AG04450 (cell line): ENCODE measurements around the gene SMIM35. TPM values are rescaled to one million over a fixed set of nuclear protein-coding genes. Genes with fewer than 3 reads are reported as not detected.

ENCODE experiments used
- CTCF ChIA-PET: fragments of 300-600, 350-600 bp; formaldehyde crosslinking; extraction: SDS; loops from one replicate; lab custom pipeline; 2022; ENCODE audit warnings: antibody characterized with exemption, inconsistent platforms; lab: Charles Lee
- POLR2A ChIA-PET: fragments of 350-600 bp; formaldehyde crosslinking; extraction: SDS; loops from one replicate; lab custom pipeline; 2021; ENCODE audit warnings: antibody characterized with exemption, inconsistent platforms; lab: Yijun Ruan, JAX
- DNase-seq: peaks from one replicate; pipeline ENCODE4 v3.0.0-alpha.2; 2011; ENCODE audit warnings: low read depth, low spot score
- H3K27ac ChIP-seq: one replicate; pipeline ENCODE4 v1.5.1; 2012; ENCODE audit warnings: low read depth, low read length, control low read depth
- H3K27me3 ChIP-seq: one replicate; pipeline ENCODE4 v1.6.0; 2012; ENCODE audit warnings: low read length; ENCODE audit not compliant: control insufficient read depth, insufficient read depth
- H3K4me3 ChIP-seq: 2 replicates; pipeline ENCODE4 v1.5.1; 2011; ENCODE audit warnings: mild to moderate bottlenecking, low read depth, low read length, control low read depth
- H3K9me3 ChIP-seq: 2 replicates; pipeline ENCODE4 v1.5.1; 2012; ENCODE audit warnings: low read length; ENCODE audit not compliant: control insufficient read depth, insufficient read depth
- CTCF ChIP-seq: IDR thresholded peaks from 2 replicates; pipeline ENCODE4 v1.5.1; 2011; ENCODE audit warnings: low read depth, low read length, control low read depth, inconsistent platforms
- polyA plus RNA-seq: library from polyadenylated mRNA; depleted of rRNA; stranded (reverse); fragments of >200 nt; gene quantifications from 2 replicates; pipeline ENCODE4 v1.2.3, GENCODE V29; 2011

SMIM35 gene
- polyA plus RNA-seq, 1 experiment, result not detected

- H3K4me3 ChIP-seq, result no peak overlapping the region
- H3K27ac ChIP-seq, result no peak overlapping the region
- ChIA-PET POLR2A (no interaction called here), CTCF (interaction anchor here (0.6 to 6.3 kb wide), 10 partner anchors 13 to 628 kb away, joined by 3 to 86 read pairs (median 6); no protein-coding TSS in a partner anchor)
- H3K27me3 ChIP-seq, result peaks cover 3% of the 10 kb centered on the region
- no peak for TF ChIP-seq CTCF
- H3K9me3 ChIP-seq, result no peaks in the 10 kb centered on the region
- DNase-seq, result no peak
Measured at GRCh38 chr11:118054712-118055640, 31.8 kb downstream of the SMIM35 start.

- peaks cover 3% of the 10 kb centered on the region for H3K27me3 ChIP-seq
- H3K4me3 ChIP-seq, result no peak overlapping the region
- POLR2A ChIA-PET, result no interaction called here
- H3K9me3 ChIP-seq, result no peaks in the 10 kb centered on the region
- DNase-seq, result no peak
- CTCF ChIA-PET, result interaction anchor here (0.5 to 6.3 kb wide), 23 partner anchors 10 to 627 kb away, joined by 3 to 86 read pairs (median 4); partner anchors contain the start of gene JAML
- no peak overlapping the region for H3K27ac ChIP-seq
- no peak for TF ChIP-seq CTCF
Measured at GRCh38 chr11:118052581-118053206, 34.1 kb downstream of the SMIM35 start.

DNA sequence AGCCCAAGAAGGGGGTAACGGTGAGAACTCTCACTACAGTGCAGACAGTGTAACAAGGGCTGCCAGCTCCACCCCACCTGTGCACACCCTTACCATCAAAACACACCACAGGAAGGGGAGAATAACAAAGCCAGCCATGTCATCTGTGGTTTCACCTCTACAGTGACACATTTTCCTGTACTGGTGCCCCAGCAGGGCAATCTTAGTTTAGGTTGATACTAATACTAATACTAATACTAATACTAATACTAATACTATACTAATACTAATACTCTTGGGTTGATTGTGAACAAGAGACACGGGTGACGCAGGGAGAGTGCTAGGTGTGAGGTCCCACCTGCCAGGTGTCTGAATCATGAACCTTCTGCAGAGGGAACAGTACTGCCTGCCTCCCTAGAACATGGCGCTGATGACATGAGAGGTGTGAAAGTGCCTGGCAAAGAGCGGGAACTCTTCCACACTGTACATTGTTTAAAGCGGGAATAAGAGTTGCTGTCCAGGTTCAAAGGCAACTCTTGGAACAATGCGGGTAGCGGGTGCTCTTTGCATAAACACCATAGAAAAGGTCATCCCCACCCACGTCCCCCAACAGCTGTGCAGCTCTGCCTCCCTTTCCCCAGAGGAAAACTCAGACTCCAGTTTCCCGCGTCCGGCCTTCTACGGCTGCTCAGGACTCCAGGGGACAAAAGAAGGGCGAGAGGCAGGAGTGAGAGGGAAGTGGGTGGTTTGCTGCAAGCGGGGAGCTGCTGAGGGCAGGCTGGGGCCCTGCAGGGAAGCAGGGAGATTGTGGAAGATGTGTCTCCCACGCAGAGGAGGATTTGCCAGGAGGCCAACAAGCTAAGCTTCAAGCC lies 34.9 kb downstream of the SMIM35 start:
- DNase-seq, result no peak
- Histone ChIP-seq H3K4me3 (no peak overlapping the region), H3K27me3 (peaks cover 5% of the 10 kb centered on the region), H3K9me3 (no peaks in the 10 kb centered on the region), H3K27ac (no peak overlapping the region)
- ChIA-PET POLR2A (no interaction called here), CTCF (interaction anchor here (1.1 to 6.3 kb wide), 10 partner anchors 10 to 626 kb away, joined by 3 to 86 read pairs (median 8); no protein-coding TSS in a partner anchor)
- TF ChIP-seq CTCF, result no peak

GRCh38 chr11:118051136-118051610 lies 35.6 kb downstream of the SMIM35 start:
- H3K4me3 ChIP-seq, result no peak overlapping the region
- POLR2A ChIA-PET, result no interaction called here
- H3K9me3 ChIP-seq, result no peaks in the 10 kb centered on the region
- H3K27ac ChIP-seq, result no peak overlapping the region
- TF ChIP-seq CTCF, result no peak
- CTCF ChIA-PET, result interaction anchor here (1.3 to 6.3 kb wide), 2 partner anchors 232 to 243 kb away, joined by 4 to 86 read pairs; no protein-coding TSS in a partner anchor
- peaks cover 5% of the 10 kb centered on the region for H3K27me3 ChIP-seq
- no peak for DNase-seq
